ENCODE data around the gene DUOXA1.

The DUOXA1 gene

GRCh38 chr15:45095661-45096060 lies 34.0 kb downstream of the DUOXA1 start (continued):
- TF ChIP-seq ZNF692 (tag by site-specific recombination; IDR thresholded peaks at IDR 0.05), result no peak
- no peak for TF ChIP-seq BCL11B (tag by site-specific recombination; IDR thresholded peaks at IDR 0.05; ENCODE audit: low read depth)
- TF ChIP-seq GLIS2 (tag by site-specific recombination; IDR thresholded peaks at IDR 0.05), result no peak
- no peak for TF ChIP-seq ZNF292 (tag by site-specific recombination; IDR thresholded peaks at IDR 0.05; ENCODE audit: borderline replicate concordance, low read depth)
- TF ChIP-seq ZNF791 (tag by site-specific recombination; IDR thresholded peaks at IDR 0.05), result no peak

GRCh38 chr15:45094358-45094730 lies 35.3 kb downstream of the DUOXA1 start:
- Histone ChIP-seq H3K4me1 (ENCODE audit: control insufficient read depth, insufficient read depth, low read length) (no peaks in the 10 kb centered on the region), H3K4me3 (ENCODE audit: low read depth, low read length) (no peak overlapping the region), H3K9me3 (ENCODE audit: control insufficient read depth, insufficient read depth, low read depth, low read length) (no peaks in the 10 kb centered on the region), H3K36me3 (ENCODE audit: control insufficient read depth in 2 of 2, insufficient read depth in 1 of 2, low read length in 2 of 2) (no peaks in the 10 kb centered on the region), H3K27ac (ENCODE audit: extremely low read depth, low read depth, low read length) (no peak overlapping the region)
- CTCF ChIA-PET, result interaction anchor here (1.7 kb wide), 1 partner anchor 24 kb away, joined by 5 read pairs; no protein-coding TSS in a partner anchor
- POLR2A ChIA-PET, result no interaction called here
- TF ChIP-seq KLF9 (tag by site-specific recombination; IDR thresholded peaks at IDR 0.05; ENCODE audit: low read depth) (no peak), ZNF2 (tag by site-specific recombination; IDR thresholded peaks at IDR 0.05) (no peak), FEZF1 (tag by site-specific recombination; IDR thresholded peaks at IDR 0.05) (no peak), EGR2 (tag by site-specific recombination; IDR thresholded peaks at IDR 0.05; ENCODE audit: low read depth) (peak; percentile 33; the same call in 1 of the 2 replicates), ZNF16 (tag by site-specific recombination; IDR thresholded peaks at IDR 0.05; ENCODE audit: low read depth) (no peak), ZFHX2 (tag by site-specific recombination; conservative IDR thresholded peaks at IDR 0.05) (peak; percentile 53), SP7 (tag by site-specific recombination; IDR thresholded peaks at IDR 0.05) (no peak), ZXDB (tag by site-specific recombination; IDR thresholded peaks at IDR 0.05) (no peak), PATZ1 (tag by site-specific recombination; IDR thresholded peaks at IDR 0.05) (no peak), ZNF692 (tag by site-specific recombination; IDR thresholded peaks at IDR 0.05) (0 out of 2 replicates have a peak, but pooled peaks have one; percentile 36), MYNN (tag by site-specific recombination; IDR thresholded peaks at IDR 0.05; ENCODE audit: borderline replicate concordance) (no peak), ZNF600 (tag by site-specific recombination; IDR thresholded peaks at IDR 0.05) (no peak), ZNF362 (tag by site-specific recombination; IDR thresholded peaks at IDR 0.05) (no peak), MEIS1 (CRISPR knock-in tag; IDR thresholded peaks at IDR 0.05; ENCODE audit: borderline replicate concordance) (no peak), GLIS2 (tag by site-specific recombination; IDR thresholded peaks at IDR 0.05) (no peak)

Data from HEK293 (cell line).